Measurements from ENCODE around the gene PDLIM1.

DNA sequence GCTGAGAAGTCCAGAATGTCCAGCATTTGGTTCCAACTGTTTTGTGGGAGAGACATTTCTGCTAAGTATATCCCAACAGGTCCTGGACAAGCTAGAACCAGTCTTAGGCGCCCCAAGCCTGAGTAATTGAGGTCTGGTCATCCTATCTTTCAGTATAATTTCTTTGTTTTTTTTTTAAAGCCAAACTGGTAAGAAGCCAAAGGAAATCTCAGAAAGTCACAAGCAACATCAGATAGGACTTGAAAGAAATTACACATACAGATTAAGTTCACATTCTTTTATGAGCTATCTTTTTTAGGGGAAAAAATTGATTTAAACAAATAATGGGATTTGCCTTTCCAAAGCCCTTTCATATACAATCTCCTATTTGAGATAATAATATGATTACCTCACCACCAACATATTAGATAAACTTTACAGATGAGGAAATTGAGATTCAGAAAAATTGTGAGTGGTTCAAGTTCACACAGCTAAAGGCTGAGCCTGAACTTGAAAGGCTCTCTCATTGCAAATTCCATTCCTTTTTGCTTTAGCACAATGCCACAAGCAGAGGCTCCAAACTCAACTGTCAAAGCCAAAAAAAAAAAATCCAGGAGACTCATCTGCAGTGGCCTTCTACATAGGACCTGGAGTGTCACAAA, 15.0 kb downstream of the PDLIM1 start:
- TF ChIP-seq, protein P1, sequence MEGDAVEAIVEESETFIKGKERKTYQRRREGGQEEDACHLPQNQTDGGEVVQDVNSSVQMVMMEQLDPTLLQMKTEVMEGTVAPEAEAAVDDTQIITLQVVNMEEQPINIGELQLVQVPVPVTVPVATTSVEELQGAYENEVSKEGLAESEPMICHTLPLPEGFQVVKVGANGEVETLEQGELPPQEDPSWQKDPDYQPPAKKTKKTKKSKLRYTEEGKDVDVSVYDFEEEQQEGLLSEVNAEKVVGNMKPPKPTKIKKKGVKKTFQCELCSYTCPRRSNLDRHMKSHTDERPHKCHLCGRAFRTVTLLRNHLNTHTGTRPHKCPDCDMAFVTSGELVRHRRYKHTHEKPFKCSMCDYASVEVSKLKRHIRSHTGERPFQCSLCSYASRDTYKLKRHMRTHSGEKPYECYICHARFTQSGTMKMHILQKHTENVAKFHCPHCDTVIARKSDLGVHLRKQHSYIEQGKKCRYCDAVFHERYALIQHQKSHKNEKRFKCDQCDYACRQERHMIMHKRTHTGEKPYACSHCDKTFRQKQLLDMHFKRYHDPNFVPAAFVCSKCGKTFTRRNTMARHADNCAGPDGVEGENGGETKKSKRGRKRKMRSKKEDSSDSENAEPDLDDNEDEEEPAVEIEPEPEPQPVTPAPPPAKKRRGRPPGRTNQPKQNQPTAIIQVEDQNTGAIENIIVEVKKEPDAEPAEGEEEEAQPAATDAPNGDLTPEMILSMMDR (conservative IDR thresholded peaks at IDR 0.05), result no peak
- no peak for TF ChIP-seq EZH2 (IDR thresholded peaks at IDR 0.05; ENCODE audit: low read depth)
